CD14-positive monocyte (primary cell): ENCODE data around the gene ZBTB5. TPM values are rescaled to one million over a fixed set of nuclear protein-coding genes. Genes with fewer than 3 reads are reported as not detected.
"Not testable (repeated sequence)": the region's sequence is repeated elsewhere in the genome, so short reads cannot be mapped to it uniquely, and the experiment has no call there.

Experiments
- DNase-seq, 3 donors: peaks; one replicate each; pipeline ENCODE4 v3.0.0-alpha.2; 2011 to 2022
- H2AFZ ChIP-seq: 2 replicates; pipeline ENCODE4 v1.6.0; 2012; ENCODE audit warnings: mild to moderate bottlenecking, low read depth, low read length, inconsistent platforms; ENCODE audit not compliant: insufficient read depth, poor library complexity, severe bottlenecking
- H3K27ac ChIP-seq, 2 donors: 1 replicate in 1 of 2; 2 replicates in 1 of 2; pipeline ENCODE4 v1.5.1; 2012 to 2013; ENCODE audit warnings: low read length in 2 of 2, control low read depth in 1 of 2, inconsistent platforms in 1 of 2, low read depth in 1 of 2, mild to moderate bottlenecking in 1 of 2
- H3K27me3 ChIP-seq, 2 donors: one replicate each; pipeline versions ENCODE4 v1.6.0 to v1.6.1; 2011 to 2013; ENCODE audit warnings: low read length in 2 of 2; ENCODE audit not compliant: control insufficient read depth in 2 of 2, insufficient read depth in 2 of 2
- H3K36me3 ChIP-seq, 2 donors: replicated peaks in 1 of 2; 1 replicate in 1 of 2; 2 replicates in 1 of 2; pipeline versions ENCODE4 v1.5.1 to v1.6.1; 2012 to 2013; ENCODE audit warnings: low read length in 2 of 2, control low read depth in 1 of 2, inconsistent platforms in 1 of 2, mild to moderate bottlenecking in 1 of 2; ENCODE audit not compliant: insufficient read depth in 2 of 2, control insufficient read depth in 1 of 2
- H3K4me1 ChIP-seq, 2 donors: 1 replicate in 1 of 2; 2 replicates in 1 of 2; pipeline versions ENCODE4 v1.5.1 to v1.6.1; 2012 to 2013; ENCODE audit warnings: low read length in 2 of 2, control low read depth in 1 of 2, inconsistent platforms in 1 of 2, mild to moderate bottlenecking in 1 of 2, moderate library complexity in 1 of 2; ENCODE audit not compliant: insufficient read depth in 2 of 2, control insufficient read depth in 1 of 2
- H3K4me2 ChIP-seq: replicated peaks from 2 replicates; pipeline ENCODE3; 2012; ENCODE audit warnings: low read length, moderate library complexity, mild to moderate bottlenecking; ENCODE audit not compliant: poor library complexity, severe bottlenecking; ENCODE audit errors: extremely low read depth
- H3K4me3 ChIP-seq, 3 experiments: fragments of 200-600 bp in 1 of 3; sonication (generic) in 1 of 3; replicated peaks in 1 of 3; 1 replicate in 2 of 3; 2 replicates in 1 of 3; pipeline ENCODE4 v1.5.1; 2011 to 2013; ENCODE audit warnings: low read length in 3 of 3, mild to moderate bottlenecking in 3 of 3, control low read depth in 2 of 3, low read depth in 2 of 3, inconsistent platforms in 1 of 3, moderate library complexity in 1 of 3
- H3K79me2 ChIP-seq: 2 replicates; pipeline ENCODE4 v1.6.0; 2012; ENCODE audit warnings: mild to moderate bottlenecking, control low read depth, inconsistent platforms, low read length, moderate library complexity; ENCODE audit not compliant: insufficient read depth
- H3K9ac ChIP-seq: 2 replicates; pipeline ENCODE4 v1.6.0; 2017; ENCODE audit warnings: low read length, mild to moderate bottlenecking; ENCODE audit not compliant: insufficient read depth, poor library complexity, severe bottlenecking
- H3K9me3 ChIP-seq, 2 donors: replicated peaks in 1 of 2; 1 replicate in 1 of 2; 2 replicates in 1 of 2; pipeline versions ENCODE4 v1.5.1 to v1.6.1; 2012 to 2013; ENCODE audit warnings: low read length in 2 of 2, control low read depth in 1 of 2; ENCODE audit not compliant: control insufficient read depth in 1 of 2, insufficient read depth in 1 of 2
- H4K20me1 ChIP-seq: 2 replicates; pipeline ENCODE4 v1.6.0; 2012; ENCODE audit warnings: mild to moderate bottlenecking, low read length, control low read depth, moderate library complexity; ENCODE audit not compliant: insufficient read depth
- H3K27ac Mint-ChIP-seq, 7 donors: one replicate each; pipeline ENCODE4 v1.8.0; 2020; ENCODE audit warnings: mild to moderate bottlenecking in 7 of 7, mixed read lengths in 7 of 7, moderate library complexity in 6 of 7, inconsistent platforms in 2 of 7
- H3K27me3 Mint-ChIP-seq, 3 donors: one replicate each; pipeline ENCODE4 v1.8.0; 2021 to 2022; ENCODE audit warnings: low read depth in 3 of 3, mild to moderate bottlenecking in 3 of 3, mixed read lengths in 3 of 3, moderate library complexity in 3 of 3, inconsistent platforms in 1 of 3
- H3K36me3 Mint-ChIP-seq, 2 donors: one replicate each; pipeline ENCODE4 v1.8.0; 2020; ENCODE audit warnings: mixed read lengths in 2 of 2, inconsistent platforms in 1 of 2, mild to moderate bottlenecking in 1 of 2
- H3K4me1 Mint-ChIP-seq: one replicate; pipeline ENCODE4 v1.8.0; 2020; ENCODE audit warnings: mild to moderate bottlenecking, mixed read lengths
- H3K4me3 Mint-ChIP-seq, 2 donors: one replicate each; pipeline ENCODE4 v1.8.0; 2020; ENCODE audit warnings: mild to moderate bottlenecking in 2 of 2, mixed read lengths in 2 of 2, moderate library complexity in 1 of 2
- H3K9me3 Mint-ChIP-seq, 7 donors: one replicate each; pipeline ENCODE4 v1.8.0; 2020 to 2022; ENCODE audit warnings: mixed read lengths in 7 of 7, mild to moderate bottlenecking in 6 of 7, moderate library complexity in 6 of 7, inconsistent platforms in 2 of 7
- CTCF ChIP-seq: fragments of 200-600 bp; IDR thresholded peaks from one replicate; pipeline ENCODE4 v1.8.0; 2022; ENCODE audit warnings: antibody characterized with exemption, mild to moderate bottlenecking
- WGBS: methylation state at CpG from one replicate; pipeline ENCODE4 v1.1.5; 2013; ENCODE audit warnings: missing lambda C conversion rate; ENCODE audit not compliant: insufficient coverage; 5-methylcytosine and 5-hydroxymethylcytosine counted together
- intact Hi-C, 2 donors: fragments of 100-400 bp; cut with micrococcal nuclease; formaldehyde crosslinking; loops; one replicate each; pipeline versions ENCODE4 v1.15.0 to v1.15.1; 2023
- polyA plus RNA-seq, 3 donors: library from polyadenylated mRNA; depleted of rRNA in 1 of 3; unstranded in 2 of 3; stranded (reverse) in 1 of 3; fragments of 300-500 nt in 2 of 3; fragments of >200 nt in 1 of 3; fragmentation: Illumina TruSeq in 2 of 3; gene quantifications; 1 replicate in 2 of 3; 2 replicates in 1 of 3; pipeline ENCODE4 v1.2.3, GENCODE V29; 2012 to 2021

Gene ZBTB5
- polyA plus RNA-seq, 3 donors = 0.58 to 6.4 (median 1.4) TPM

GRCh38 chr9:37480759-37481158 lies 15.5 kb upstream of the ZBTB5 start:
- no peaks in the 10 kb centered on the region for H3K36me3 Mint-ChIP-seq
- no peak overlapping the region for H3K4me3 Mint-ChIP-seq
- 100% methylated on average over 1 of the region's 3 CpGs for WGBS

GRCh38 chr9:37477987-37478619 lies 12.9 kb upstream of the ZBTB5 start:
- H3K4me1 ChIP-seq, H3K36me3 ChIP-seq, DNase-seq, H3K27me3 ChIP-seq, H3K36me3 Mint-ChIP-seq, H3K9ac ChIP-seq, H3K4me2 ChIP-seq, H4K20me1 ChIP-seq, H3K4me3 ChIP-seq, H3K27ac Mint-ChIP-seq, H3K4me1 Mint-ChIP-seq, H3K27ac ChIP-seq, H2AFZ ChIP-seq, H3K79me2 ChIP-seq, intact Hi-C loops: not testable (repeated sequence)
- peak overlapping the region in 1 of 2 donors; percentile 39 for H3K4me3 Mint-ChIP-seq
- peaks cover 5 to 29% (median 20%) of the 10 kb centered on the region in 7 donors for H3K9me3 Mint-ChIP-seq
- H3K27me3 Mint-ChIP-seq = peaks cover 8 to 16% (median 14%) of the 10 kb centered on the region in 3 donors
- peaks cover 13 to 16% of the 10 kb centered on the region in 2 donors for H3K9me3 ChIP-seq
- no CpG with 5 or more reads among the region's 5 CpGs for WGBS

More at GRCh38 chr9:37480759-37481158, 15.5 kb upstream of the ZBTB5 start:
- Mint-ChIP-seq H3K4me1 (peaks cover 8% of the 10 kb centered on the region), H3K9me3 (peaks cover 0 to 5% (median 2%) of the 10 kb centered on the region in 7 donors), H3K27ac (no peak overlapping the region), H3K27me3 (peaks cover 8 to 19% (median 14%) of the 10 kb centered on the region in 3 donors)
- Histone ChIP-seq H3K9me3 (peaks cover 0 to under 1% of the 10 kb centered on the region in 2 donors), H3K36me3 (no peaks in the 10 kb centered on the region), H3K27me3 (peaks cover 3 to 5% of the 10 kb centered on the region in 2 donors), H2AFZ (no peak overlapping the region), H3K79me2 (no peaks in the 10 kb centered on the region), H3K9ac (no peak overlapping the region), H3K4me1 (peaks cover 6 to 8% of the 10 kb centered on the region in 2 donors), H3K27ac (no peak overlapping the region), H4K20me1 (no peaks in the 10 kb centered on the region), H3K4me2 (no peak overlapping the region), H3K4me3 (no peak overlapping the region)
- DNase-seq = no peak
- TF ChIP-seq CTCF = no peak
- intact Hi-C loops = loop anchor here (10.0 kb wide), 3 partner anchors 324 to 424 kb away; partner anchors contain the start of genes DCAF10 (in 1 of the 2), SLC25A51 (in 1 of the 2) and ZCCHC7 (in 1 of the 2)

GRCh38 chr9:37477443-37477842 lies 12.2 kb upstream of the ZBTB5 start:
- DNase-seq, H2AFZ ChIP-seq, intact Hi-C loops, H3K27me3 ChIP-seq, H3K4me1 Mint-ChIP-seq, H3K4me3 Mint-ChIP-seq, H3K27ac Mint-ChIP-seq, H4K20me1 ChIP-seq, H3K27ac ChIP-seq, H3K4me1 ChIP-seq, H3K4me2 ChIP-seq, H3K9ac ChIP-seq, H3K36me3 ChIP-seq, H3K79me2 ChIP-seq, H3K36me3 Mint-ChIP-seq, H3K4me3 ChIP-seq: not testable (repeated sequence)
- WGBS = 93% methylated on average over 3 of the region's 4 CpGs
- H3K9me3 ChIP-seq = peaks cover 13 to 16% of the 10 kb centered on the region in 2 donors
- peaks cover 9 to 16% (median 14%) of the 10 kb centered on the region in 3 donors for H3K27me3 Mint-ChIP-seq
- H3K9me3 Mint-ChIP-seq = peaks cover 5 to 29% (median 20%) of the 10 kb centered on the region in 7 donors
